NB4 (cell line): Measurements from ENCODE around the gene PTGES2.
"Not testable (repeated sequence)": the region's sequence is repeated elsewhere in the genome, so short reads cannot be mapped to it uniquely, and the experiment has no call there.

ENCODE experiments used
- DNase-seq: peaks from one replicate; pipeline ENCODE4 v3.0.0; 2010; ENCODE audit warnings: low read depth
- H3K4me3 ChIP-seq: one replicate; pipeline ENCODE4 v1.5.1; 2011; ENCODE audit warnings: mild to moderate bottlenecking, low read depth, low read length, moderate library complexity
- CTCF ChIP-seq: IDR thresholded peaks from one replicate; pipeline ENCODE4 v1.5.1; 2012; ENCODE audit warnings: low read depth, low read length
- MAX ChIP-seq: IDR thresholded peaks from 2 replicates; pipeline ENCODE4 v1.6.1; 2011; ENCODE audit warnings: low read depth, low read length
- MYC ChIP-seq: IDR thresholded peaks from 2 replicates; pipeline ENCODE4 v1.6.1; 2011; ENCODE audit warnings: low read depth, low read length
- POLR2A ChIP-seq: IDR thresholded peaks from 2 replicates; pipeline ENCODE4 v1.6.1; 2011; ENCODE audit warnings: mild to moderate bottlenecking; ENCODE audit not compliant: insufficient read length; ENCODE audit errors: extremely low read depth

Gene PTGES2

GRCh38 chr9:128073253-128073886, 54.2 kb downstream of the PTGES2 start:
- H3K4me3 ChIP-seq, result peak overlapping the region; percentile 18
- no peak for DNase-seq
- TF ChIP-seq MAX, result no peak
- TF ChIP-seq POLR2A, result no peak
- TF ChIP-seq MYC, result no peak
- TF ChIP-seq CTCF, result no peak

- TF ChIP-seq CTCF, result no peak
- no peak for TF ChIP-seq POLR2A
- peak; percentile 91 for TF ChIP-seq MAX
- no peak for TF ChIP-seq MYC
- H3K4me3 ChIP-seq, result peak overlapping the region; percentile 18
- DNase-seq, result peak; percentile 88
These were observed 55.1 kb downstream of the PTGES2 start for GRCh38 chr9:128072144-128073021.

GRCh38 chr9:128071475-128071874, 56.1 kb downstream of the PTGES2 start:
- DNase-seq, result not testable (repeated sequence)
- H3K4me3 ChIP-seq, result peak overlapping the region; percentile 11

GRCh38 chr9:128070874-128071273, 56.7 kb downstream of the PTGES2 start:
- no peak for TF ChIP-seq CTCF
- TF ChIP-seq MYC, result no peak
- TF ChIP-seq MAX, result no peak
- no peak for TF ChIP-seq POLR2A
- DNase-seq, result no peak

More at GRCh38 chr9:128070874-128071273, 56.7 kb downstream of the PTGES2 start:
- peak overlapping the region; percentile 11 for H3K4me3 ChIP-seq
